ENCODE results near the gene KMT2A. TPM values are rescaled to one million over a fixed set of nuclear protein-coding genes. Genes with fewer than 3 reads are reported as not detected.

Gene KMT2A
- total RNA-seq (2022) (52.0 and 62.9 TPM in 2 replicates), Bru-seq, nascent RNA (percentile 85 among the genes with signal in this experiment), BruChase-seq, experiment 1, labeled RNA remaining after a 6-hour chase (percentile 94 among the genes with signal in this experiment), BruChase-seq, experiment 2, labeled RNA remaining after a 2-hour chase (percentile 94 among the genes with signal in this experiment)
- long read RNA-seq, partial matches to known transcripts, result 2 of 22 reads
- long read RNA-seq, other reads (novel, unspliced or antisense), result 18 of 22 reads

DNA sequence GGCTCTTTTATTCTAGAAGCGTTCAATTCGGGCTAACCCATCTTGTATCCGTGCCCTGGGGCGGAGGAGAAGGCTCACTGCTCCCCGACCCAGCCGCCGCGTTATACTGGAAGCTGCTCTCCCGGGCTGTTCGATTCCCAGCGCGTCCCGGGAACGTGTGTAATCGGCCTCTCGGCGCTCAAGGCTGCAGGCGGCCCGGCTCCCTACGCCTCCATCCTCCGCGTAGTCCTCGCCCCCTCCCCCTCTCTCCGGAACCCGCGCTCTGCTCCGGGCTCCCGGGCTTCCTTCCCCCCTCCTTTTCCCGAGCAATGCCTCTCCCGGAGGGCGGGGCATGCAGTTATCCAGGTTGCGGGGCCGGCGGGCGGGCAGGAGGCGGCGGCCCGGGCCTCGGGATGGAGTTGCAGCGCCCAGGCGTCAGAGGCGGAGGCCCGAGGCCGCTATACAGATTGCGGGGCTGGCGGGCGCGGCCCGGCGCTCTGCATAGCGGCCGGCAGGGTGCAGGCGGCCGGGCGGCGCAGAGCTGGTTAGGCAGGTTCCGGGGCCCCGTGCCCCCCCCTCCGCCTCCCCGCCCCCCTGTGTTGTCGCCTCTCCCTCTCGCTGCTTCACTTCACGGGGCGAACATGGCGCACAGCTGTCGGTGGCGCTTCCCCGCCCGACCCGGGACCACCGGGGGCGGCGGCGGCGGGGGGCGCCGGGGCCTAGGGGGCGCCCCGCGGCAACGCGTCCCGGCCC is at the start of gene KMT2A:
Gene KMT2A, plus strand, starts transcription at position 600 of the 732 bp plus-strand sequence. Its CDS starts 21 bp downstream, at position 621.
- TF ChIP-seq CTCF (IDR thresholded peaks at IDR 0.05; ENCODE audit: unreplicated experiment), result no peak
- ChIA-PET CTCF (interaction anchor here (0.6 to 1.2 kb wide), 6 partner anchors 11 to 54 kb away, joined by 3 to 6 read pairs (median 3); no protein-coding TSS in a partner anchor), POLR2A (interaction anchor here (0.6 to 3.0 kb wide), 25 partner anchors 8 to 1011 kb away, joined by 3 to 78 read pairs (median 4); partner anchors contain the start of genes ATP5MG, MPZL2, SLC37A4 and UBE4A)
- BruUV-seq (replicated peaks), result no TSS peak
- no peaks in the 10 kb centered on the region for H3K36me3 Mint-ChIP-seq (ENCODE audit: insufficient read depth, unreplicated experiment)
- no peaks in the 10 kb centered on the region for H3K9me3 Mint-ChIP-seq (ENCODE audit: unreplicated experiment)
- H3K4me1 Mint-ChIP-seq (ENCODE audit: insufficient read depth, unreplicated experiment), result peaks cover 37% of the 10 kb centered on the region
- no peaks in the 10 kb centered on the region for H3K27me3 Mint-ChIP-seq (ENCODE audit: insufficient read depth, unreplicated experiment)
- intact Hi-C loops (cut with micrococcal nuclease), result loop anchor here (2.0 kb wide), 1 partner anchor 53 kb away; no protein-coding TSS in a partner anchor
- H3K4me3 Mint-ChIP-seq (ENCODE audit: unreplicated experiment), result peak within 1 kb of the TSS; percentile 96
- peak within 1 kb of the TSS; percentile 71 for H3K27ac Mint-ChIP-seq (ENCODE audit: low read depth, unreplicated experiment)
- DNase-seq (ENCODE audit: unreplicated experiment), result peak; percentile 96

GRCh38 chr11:118396097-118396501 is 40.2 kb upstream of the KMT2A start:
- Mint-ChIP-seq H3K27me3 (ENCODE audit: insufficient read depth, unreplicated experiment) (no peaks in the 10 kb centered on the region), H3K27ac (ENCODE audit: low read depth, unreplicated experiment) (no peak overlapping the region), H3K36me3 (ENCODE audit: insufficient read depth, unreplicated experiment) (peaks cover 72% of the 10 kb centered on the region), H3K4me1 (ENCODE audit: insufficient read depth, unreplicated experiment) (peaks cover 7% of the 10 kb centered on the region), H3K9me3 (ENCODE audit: unreplicated experiment) (no peaks in the 10 kb centered on the region), H3K4me3 (ENCODE audit: unreplicated experiment) (no peak overlapping the region)
- TF ChIP-seq CTCF (IDR thresholded peaks at IDR 0.05; ENCODE audit: unreplicated experiment), result no peak
- POLR2A ChIA-PET, result no interaction called here
- BruUV-seq (replicated peaks), result no TSS peak
- CTCF ChIA-PET, result no interaction called here
- DNase-seq (ENCODE audit: unreplicated experiment), result no peak
- intact Hi-C loops (cut with micrococcal nuclease), result no loop called here

- Mint-ChIP-seq H3K9me3 (ENCODE audit: unreplicated experiment) (no peaks in the 10 kb centered on the region), H3K4me3 (ENCODE audit: unreplicated experiment) (no peak overlapping the region)
These were observed 38.8 kb upstream of the KMT2A start for GRCh38 chr11:118397448-118397847.

More at GRCh38 chr11:118397448-118397847, 38.8 kb upstream of the KMT2A start:
- Mint-ChIP-seq H3K27me3 (ENCODE audit: insufficient read depth, unreplicated experiment) (no peaks in the 10 kb centered on the region), H3K4me1 (ENCODE audit: insufficient read depth, unreplicated experiment) (peaks cover 12% of the 10 kb centered on the region), H3K36me3 (ENCODE audit: insufficient read depth, unreplicated experiment) (peaks cover 58% of the 10 kb centered on the region), H3K27ac (ENCODE audit: low read depth, unreplicated experiment) (no peak overlapping the region)
- intact Hi-C loops (cut with micrococcal nuclease), result no loop called here
- no peak for DNase-seq (ENCODE audit: unreplicated experiment)
- BruUV-seq (replicated peaks), result no TSS peak
- CTCF ChIA-PET, result interaction anchor here (0.6 to 1.4 kb wide), 4 partner anchors 83 to 102 kb away, joined by 3 to 4 read pairs (median 4); no protein-coding TSS in a partner anchor
- POLR2A ChIA-PET, result interaction anchor here (0.5 to 1.5 kb wide), 7 partner anchors 8 to 57 kb away, joined by 3 to 5 read pairs (median 4); no protein-coding TSS in a partner anchor
- no peak for TF ChIP-seq CTCF (IDR thresholded peaks at IDR 0.05; ENCODE audit: unreplicated experiment)

All from MCF 10A (cell line).